HCT116 (cell line): ENCODE results near the gene CAMKMT. TPM values are rescaled to one million over a fixed set of nuclear protein-coding genes. Genes with fewer than 3 reads are reported as not detected.

Source experiments
- ATAC-seq: fragments of 200-7000 bp; cut with Tn5 transposase; 2 replicates; pipeline ENCODE4 v1.9.1; 2020; ENCODE audit warnings: mild to moderate bottlenecking, moderate library complexity
- BruUV-seq: library from RNA; stranded (reverse); fragments of 400-500 nt; replicated peaks from 2 replicates; lab custom pipeline; 2021; lab: Mats Ljungman, UMichigan
- CTCF ChIA-PET: fragments of 300-600 bp; sonication (Branson Sonifier 250); formaldehyde crosslinking; loops from one replicate; lab custom pipeline; 2021; ENCODE audit warnings: antibody characterized with exemption; lab: Charles Lee
- POLR2A ChIA-PET: fragments of 300-600, 350-600 bp; sonication (Branson Sonifier 250); formaldehyde crosslinking; loops from one replicate; lab custom pipeline; 2021; ENCODE audit warnings: antibody characterized with exemption; lab: Charles Lee
- RAD21 ChIA-PET, 2 experiments: fragments of 300-600 bp; sonication (Branson Sonifier 250); formaldehyde crosslinking; loops; one replicate each; lab custom pipeline; 2023; ENCODE audit warnings: low total read pairs in 2 of 2; ENCODE audit not compliant: uncharacterized antibody in 2 of 2, unreplicated experiment in 2 of 2, low non-redundant PET in 1 of 2; lab: Charles Lee
- DNase-seq: peaks from one replicate; pipeline ENCODE4 v3.0.0-alpha.2; 2010; ENCODE audit warnings: low read depth, low spot score
- H2AFZ ChIP-seq: fragments of 200-600 bp; shearing (Covaris generic), sonication (generic); 2 replicates; pipeline ENCODE4 v1.6.1; 2017; ENCODE audit warnings: low read depth, mixed run types, mixed read lengths, antibody characterized with exemption, low read length; ENCODE audit not compliant: poor library complexity, severe bottlenecking
- H3K27ac ChIP-seq: 2 replicates; pipeline ENCODE4 v1.5.1; 2012; ENCODE audit warnings: low read depth, low read length
- H3K27me3 ChIP-seq: fragments of 200-600 bp; sonication (generic); 2 replicates; pipeline ENCODE4 v1.6.1; 2016; ENCODE audit warnings: mixed run types, low read length, mixed read lengths; ENCODE audit not compliant: insufficient read depth
- H3K36me3 ChIP-seq, 2 experiments: fragments of 200-500 bp in 1 of 2; fragments of 200-600 bp in 1 of 2; sonication (Bioruptor generic) in 1 of 2; sonication (generic) in 1 of 2; 2 replicates each; pipeline versions ENCODE4 v1.5.1 to v1.6.1; 2014 to 2016; ENCODE audit warnings: low read length in 2 of 2, inconsistent platforms in 1 of 2, mixed read lengths in 1 of 2, mixed run types in 1 of 2; ENCODE audit not compliant: insufficient read depth in 2 of 2, control insufficient read depth in 1 of 2
- H3K4me1 ChIP-seq, 2 experiments: fragments of 200-600 bp in 1 of 2; sonication (generic) in 1 of 2; 2 replicates each; pipeline versions ENCODE4 v1.5.1 to v1.6.1; 2012 to 2017; ENCODE audit warnings: low read length in 2 of 2, inconsistent platforms in 1 of 2, mild to moderate bottlenecking in 1 of 2, mixed read lengths in 1 of 2, mixed run types in 1 of 2, moderate library complexity in 1 of 2; ENCODE audit not compliant: insufficient read depth in 2 of 2, control insufficient read depth in 1 of 2
- H3K4me2 ChIP-seq: fragments of 200-600 bp; sonication (generic); 2 replicates; pipeline ENCODE4 v1.6.1; 2017; ENCODE audit warnings: mixed run types, low read length, mixed read lengths
- H3K4me3 ChIP-seq, 2 experiments: fragments of 200-600 bp in 1 of 2; sonication (generic) in 1 of 2; replicated peaks in 1 of 2; 2 replicates each; pipeline ENCODE4 v1.5.1; 2011 to 2016; ENCODE audit warnings: low read length in 2 of 2, control low read depth in 1 of 2, low read depth in 1 of 2, mild to moderate bottlenecking in 1 of 2, mixed read lengths in 1 of 2, mixed run types in 1 of 2
- H3K79me2 ChIP-seq: fragments of 200-600 bp; sonication (generic); 2 replicates; pipeline ENCODE4 v1.6.1; 2017; ENCODE audit warnings: mild to moderate bottlenecking, mixed run types, low read length, moderate library complexity, mixed read lengths; ENCODE audit not compliant: insufficient read depth
- H3K9ac ChIP-seq: fragments of 200-600 bp; sonication (generic); 2 replicates; pipeline ENCODE4 v1.6.1; 2016; ENCODE audit warnings: low read length, mixed read lengths
- H3K9me2 ChIP-seq: fragments of 200-600 bp; sonication (generic), shearing (Covaris generic); 2 replicates; pipeline ENCODE4 v1.6.1; 2017; ENCODE audit warnings: mixed run types, mild to moderate bottlenecking, moderate library complexity; ENCODE audit not compliant: insufficient read depth
- H3K9me3 ChIP-seq, 2 experiments: fragments of 200-500 bp in 1 of 2; fragments of 200-600 bp in 1 of 2; sonication (Bioruptor generic) in 1 of 2; sonication (generic) in 1 of 2; 2 replicates each; pipeline ENCODE4 v1.6.1; 2014 to 2017; ENCODE audit warnings: low read length in 2 of 2, mixed read lengths in 2 of 2, inconsistent platforms in 1 of 2, low read depth in 1 of 2, mild to moderate bottlenecking in 1 of 2, mixed run types in 1 of 2, moderate library complexity in 1 of 2; ENCODE audit not compliant: control insufficient read depth in 1 of 2, insufficient read depth in 1 of 2
- H4K20me1 ChIP-seq: fragments of 200-600 bp; sonication (generic), shearing (Covaris generic); 2 replicates; pipeline ENCODE4 v1.6.1; 2017; ENCODE audit warnings: mixed run types, mild to moderate bottlenecking, moderate library complexity; ENCODE audit not compliant: insufficient read depth
- CTCF ChIP-seq, 3 experiments: fragments of 200-600 bp in 1 of 3; sonication (generic) in 1 of 3; IDR thresholded peaks in 2 of 3; conservative IDR thresholded peaks in 1 of 3; 2 replicates each; pipeline ENCODE4 v1.5.1; 2012 to 2017; ENCODE audit warnings: low read depth in 2 of 3, low read length in 2 of 3, antibody characterized with exemption in 1 of 3, borderline replicate concordance in 1 of 3, control low read depth in 1 of 3, mild to moderate bottlenecking in 1 of 3, mixed read lengths in 1 of 3, mixed run types in 1 of 3, moderate library complexity in 1 of 3; ENCODE audit not compliant: insufficient read depth in 1 of 3
- EZH2 ChIP-seq: fragments of 200-600 bp; sonication (generic); IDR thresholded peaks from 2 replicates; pipeline ENCODE4 v1.6.1; 2017; ENCODE audit warnings: antibody characterized with exemption, mixed run types
- SIN3A ChIP-seq: IDR thresholded peaks from 2 replicates; pipeline ENCODE4 v1.6.1; 2012; ENCODE audit warnings: low read depth
- TCF7L2 ChIP-seq: IDR thresholded peaks from 2 replicates; pipeline ENCODE4 v1.7.0; 2011; ENCODE audit warnings: borderline replicate concordance, inconsistent platforms; ENCODE audit not compliant: insufficient read depth, insufficient read length; ENCODE audit errors: extremely low read depth
- YY1 ChIP-seq: IDR thresholded peaks from 2 replicates; pipeline ENCODE4 v1.6.1; 2011; ENCODE audit warnings: low read length, low read depth, moderate library complexity, mild to moderate bottlenecking; ENCODE audit not compliant: insufficient replicate concordance; ENCODE audit errors: extremely low read depth
- ZFX ChIP-seq: fragments of 450-650 bp; IDR thresholded peaks from 2 replicates; pipeline ENCODE4 v1.6.1; 2017
- intact Hi-C: fragments of 100-400 bp; cut with micrococcal nuclease; formaldehyde crosslinking; loops from 2 replicates; pipeline ENCODE4 v1.10.0; 2022
- total RNA-seq: library from RNA; stranded (reverse); gene quantifications from one replicate; pipeline ENCODE4 v1.2.1, GENCODE V29; 2021; ENCODE audit not compliant: unreplicated experiment
- TF ChIP-seq, protein P1 (sequence below): IDR thresholded peaks from 2 replicates; pipeline ENCODE4 v1.6.1; 2012
- TF ChIP-seq, protein P2 (sequence below): IDR thresholded peaks from 2 replicates; pipeline ENCODE4 v1.6.1; 2012

The CAMKMT gene
- total RNA-seq, 1 experiment from 2014 or later = 10.6 TPM

- H3K27ac ChIP-seq = no peak overlapping the region
- intact Hi-C loops = no loop called here
- TF ChIP-seq ZFX (no peak), CTCF (IDR thresholded peaks at IDR 0.05 in 2 of 3, conservative IDR thresholded peaks at IDR 0.05 in 1 of 3; ENCODE audit: borderline replicate concordance in 1 of 3, insufficient read depth in 1 of 3, low read depth in 2 of 3, low read length in 2 of 3) (no peak), TCF7L2 (no peak), YY1 (no peak), EZH2 (no peak), SIN3A (no peak)
- TF ChIP-seq, protein P1, sequence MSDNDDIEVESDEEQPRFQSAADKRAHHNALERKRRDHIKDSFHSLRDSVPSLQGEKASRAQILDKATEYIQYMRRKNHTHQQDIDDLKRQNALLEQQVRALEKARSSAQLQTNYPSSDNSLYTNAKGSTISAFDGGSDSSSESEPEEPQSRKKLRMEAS = no peak
- TF ChIP-seq, protein P2, sequence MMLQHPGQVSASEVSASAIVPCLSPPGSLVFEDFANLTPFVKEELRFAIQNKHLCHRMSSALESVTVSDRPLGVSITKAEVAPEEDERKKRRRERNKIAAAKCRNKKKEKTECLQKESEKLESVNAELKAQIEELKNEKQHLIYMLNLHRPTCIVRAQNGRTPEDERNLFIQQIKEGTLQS = no peak
- TF ChIP-seq, all 23 proteins: peak for 0
- H3K27me3 ChIP-seq = no peaks in the 10 kb centered on the region
- ATAC-seq = no peak
- no peaks in the 10 kb centered on the region for H4K20me1 ChIP-seq
- POLR2A ChIA-PET = no interaction called here
- H3K4me2 ChIP-seq = no peak overlapping the region
- no peak overlapping the region for H2AFZ ChIP-seq
- H3K9ac ChIP-seq = no peak overlapping the region
- CTCF ChIA-PET = interaction anchor here (0.8 kb wide), 1 partner anchor 91 kb away, joined by 3 read pairs; no protein-coding TSS in a partner anchor
- no TSS peak for BruUV-seq
- no peaks in the 10 kb centered on the region for H3K79me2 ChIP-seq
- no peak for DNase-seq
- RAD21 ChIA-PET = no interaction called here
- no peaks in the 10 kb centered on the region for H3K9me3 ChIP-seq
- H3K36me3 ChIP-seq = no peaks in the 10 kb centered on the region
- no peaks in the 10 kb centered on the region for H3K9me2 ChIP-seq
- peaks cover 0 to 6% of the 10 kb centered on the region in 2 experiments; a peak in 1 of 4 replicates for H3K4me1 ChIP-seq
- H3K4me3 ChIP-seq = no peak overlapping the region
Measured at GRCh38 chr2:44570777-44571176, 209.0 kb downstream of the CAMKMT start.
